Sigmoid colon (tissue), 3 donors: ENCODE data around the gene COQ10B.

Source experiments
- CTCF ChIP-seq, 4 experiments: fragments of 450-650 bp in 3 of 4; fragments of 200-600 bp in 1 of 4; IDR thresholded peaks; one replicate each; pipeline ENCODE4 v1.5.1; 2016 to 2019; ENCODE audit warnings: antibody characterized with exemption in 4 of 4, mild to moderate bottlenecking in 3 of 4, moderate library complexity in 2 of 4
- POLR2A ChIP-seq, 2 donors: fragments of 450-650 bp; IDR thresholded peaks; one replicate each; pipeline ENCODE4 v1.6.1; 2016; ENCODE audit warnings: antibody characterized with exemption in 2 of 2, mild to moderate bottlenecking in 2 of 2, moderate library complexity in 2 of 2

GRCh38 chr2:197446844-197447243 is 6.5 kb upstream of the COQ10B start:
- no peak for TF ChIP-seq CTCF (IDR thresholded peaks at IDR 0.05)
- no peak for TF ChIP-seq POLR2A (IDR thresholded peaks at IDR 0.05)
